Measurements from ENCODE around the gene JMJD6. TPM values are rescaled to one million over a fixed set of nuclear protein-coding genes. Genes with fewer than 3 reads are reported as not detected.

Gene JMJD6
- total and polyA plus RNA-seq, 9 of the 15 experiments (the other 6 are each of a cell fraction or from before 2014, with no cell fraction given) = 2.5 to 52.3 (median 36.3) TPM

DNA sequence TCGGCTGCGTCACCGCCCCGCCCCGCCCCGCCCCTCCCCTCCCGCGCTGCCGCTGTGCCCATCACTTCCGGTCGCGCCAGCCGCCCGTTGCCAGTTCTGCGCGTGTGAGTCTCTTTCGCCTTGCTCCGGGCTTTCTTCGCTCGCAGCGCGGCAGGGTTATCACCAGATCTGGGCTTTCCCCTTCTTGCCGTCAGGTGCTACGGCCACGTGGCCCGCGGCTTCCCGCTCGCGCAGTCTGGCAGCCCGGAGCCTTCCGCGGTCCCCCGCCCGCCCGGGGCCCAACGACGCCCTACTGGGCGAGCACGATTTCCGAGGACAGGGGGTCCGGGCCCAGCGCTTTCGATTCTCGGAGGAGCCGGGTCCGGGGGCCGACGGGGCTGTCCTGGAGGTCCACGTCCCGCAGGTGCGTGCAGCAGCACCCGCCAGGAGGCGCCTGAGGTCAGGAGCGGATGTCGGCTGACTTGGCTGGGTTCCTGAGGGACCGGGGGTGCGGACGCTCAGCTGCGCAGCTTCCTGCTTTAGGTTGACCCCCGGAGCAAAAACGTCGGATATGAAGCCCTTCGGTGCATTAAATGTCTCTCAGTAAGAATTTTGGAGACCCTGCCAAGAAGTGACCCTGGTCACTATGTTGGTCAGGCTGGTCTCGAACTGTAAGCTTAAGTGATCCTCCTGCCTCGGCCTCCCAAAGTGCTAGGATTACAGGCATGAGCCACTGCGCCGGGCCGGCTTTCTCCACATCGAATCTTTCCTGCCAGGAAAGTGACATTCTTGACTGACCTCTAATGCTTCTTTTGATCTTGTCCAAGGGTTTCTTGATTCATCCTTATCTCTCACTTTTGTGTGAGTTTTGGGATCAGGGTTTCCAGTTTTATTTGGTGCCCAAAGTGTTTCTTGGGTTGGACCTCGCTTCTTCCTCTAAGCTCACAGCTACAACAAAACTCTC, 641 bp upstream of the JMJD6 start, which contains the start of gene METTL23 (continued):
- TF ChIP-seq, protein P1, sequence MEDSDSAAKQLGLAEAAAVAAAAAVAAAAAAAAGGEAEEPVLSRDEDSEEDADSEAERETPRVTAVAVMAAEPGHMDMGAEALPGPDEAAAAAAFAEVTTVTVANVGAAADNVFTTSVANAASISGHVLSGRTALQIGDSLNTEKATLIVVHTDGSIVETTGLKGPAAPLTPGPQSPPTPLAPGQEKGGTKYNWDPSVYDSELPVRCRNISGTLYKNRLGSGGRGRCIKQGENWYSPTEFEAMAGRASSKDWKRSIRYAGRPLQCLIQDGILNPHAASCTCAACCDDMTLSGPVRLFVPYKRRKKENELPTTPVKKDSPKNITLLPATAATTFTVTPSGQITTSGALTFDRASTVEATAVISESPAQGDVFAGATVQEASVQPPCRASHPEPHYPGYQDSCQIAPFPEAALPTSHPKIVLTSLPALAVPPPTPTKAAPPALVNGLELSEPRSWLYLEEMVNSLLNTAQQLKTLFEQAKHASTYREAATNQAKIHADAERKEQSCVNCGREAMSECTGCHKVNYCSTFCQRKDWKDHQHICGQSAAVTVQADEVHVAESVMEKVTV (CRISPR knock-in tag; IDR thresholded peaks at IDR 0.05) = 0 out of 2 replicates have a peak, but pooled peaks have one; percentile 30
- no peak; the same call in 1 of the 2 replicates for TF ChIP-seq CHD2 (IDR thresholded peaks at IDR 0.05; ENCODE audit: low read depth, low read length)
- peak; percentile 41 for TF ChIP-seq ESRRA (IDR thresholded peaks at IDR 0.05; ENCODE audit: borderline replicate concordance, low read depth)
- TF ChIP-seq, protein P2, sequence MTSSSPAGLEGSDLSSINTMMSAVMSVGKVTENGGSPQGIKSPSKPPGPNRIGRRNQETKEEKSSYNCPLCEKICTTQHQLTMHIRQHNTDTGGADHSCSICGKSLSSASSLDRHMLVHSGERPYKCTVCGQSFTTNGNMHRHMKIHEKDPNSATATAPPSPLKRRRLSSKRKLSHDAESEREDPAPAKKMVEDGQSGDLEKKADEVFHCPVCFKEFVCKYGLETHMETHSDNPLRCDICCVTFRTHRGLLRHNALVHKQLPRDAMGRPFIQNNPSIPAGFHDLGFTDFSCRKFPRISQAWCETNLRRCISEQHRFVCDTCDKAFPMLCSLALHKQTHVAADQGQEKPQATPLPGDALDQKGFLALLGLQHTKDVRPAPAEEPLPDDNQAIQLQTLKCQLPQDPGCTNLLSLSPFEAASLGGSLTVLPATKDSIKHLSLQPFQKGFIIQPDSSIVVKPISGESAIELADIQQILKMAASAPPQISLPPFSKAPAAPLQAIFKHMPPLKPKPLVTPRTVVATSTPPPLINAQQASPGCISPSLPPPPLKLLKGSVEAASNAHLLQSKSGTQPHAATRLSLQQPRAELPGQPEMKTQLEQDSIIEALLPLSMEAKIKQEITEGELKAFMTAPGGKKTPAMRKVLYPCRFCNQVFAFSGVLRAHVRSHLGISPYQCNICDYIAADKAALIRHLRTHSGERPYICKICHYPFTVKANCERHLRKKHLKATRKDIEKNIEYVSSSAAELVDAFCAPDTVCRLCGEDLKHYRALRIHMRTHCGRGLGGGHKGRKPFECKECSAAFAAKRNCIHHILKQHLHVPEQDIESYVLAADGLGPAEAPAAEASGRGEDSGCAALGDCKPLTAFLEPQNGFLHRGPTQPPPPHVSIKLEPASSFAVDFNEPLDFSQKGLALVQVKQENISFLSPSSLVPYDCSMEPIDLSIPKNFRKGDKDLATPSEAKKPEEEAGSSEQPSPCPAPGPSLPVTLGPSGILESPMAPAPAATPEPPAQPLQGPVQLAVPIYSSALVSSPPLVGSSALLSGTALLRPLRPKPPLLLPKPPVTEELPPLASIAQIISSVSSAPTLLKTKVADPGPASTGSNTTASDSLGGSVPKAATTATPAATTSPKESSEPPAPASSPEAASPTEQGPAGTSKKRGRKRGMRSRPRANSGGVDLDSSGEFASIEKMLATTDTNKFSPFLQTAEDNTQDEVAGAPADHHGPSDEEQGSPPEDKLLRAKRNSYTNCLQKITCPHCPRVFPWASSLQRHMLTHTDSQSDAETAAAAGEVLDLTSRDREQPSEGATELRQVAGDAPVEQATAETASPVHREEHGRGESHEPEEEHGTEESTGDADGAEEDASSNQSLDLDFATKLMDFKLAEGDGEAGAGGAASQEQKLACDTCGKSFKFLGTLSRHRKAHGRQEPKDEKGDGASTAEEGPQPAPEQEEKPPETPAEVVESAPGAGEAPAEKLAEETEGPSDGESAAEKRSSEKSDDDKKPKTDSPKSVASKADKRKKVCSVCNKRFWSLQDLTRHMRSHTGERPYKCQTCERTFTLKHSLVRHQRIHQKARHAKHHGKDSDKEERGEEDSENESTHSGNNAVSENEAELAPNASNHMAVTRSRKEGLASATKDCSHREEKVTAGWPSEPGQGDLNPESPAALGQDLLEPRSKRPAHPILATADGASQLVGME (CRISPR knock-in tag; IDR thresholded peaks at IDR 0.05) = no peak
- TF ChIP-seq ETV5 (CRISPR knock-in tag; IDR thresholded peaks at IDR 0.05; ENCODE audit: low read depth) = peak; percentile 93
- TF ChIP-seq PHF8 (IDR thresholded peaks at IDR 0.05; ENCODE audit: borderline replicate concordance, low read length) = peak; percentile 69; the same call in 1 of the 2 replicates
- no peak for TF ChIP-seq SLC30A9 (CRISPR knock-in tag; IDR thresholded peaks at IDR 0.05)
- peak; percentile 13; the same call in 1 of the 2 replicates for TF ChIP-seq FOXM1 (IDR thresholded peaks at IDR 0.05; ENCODE audit: low read depth)
- TF ChIP-seq FOXM1 (CRISPR knock-in tag; IDR thresholded peaks at IDR 0.05; ENCODE audit: low read depth) = no peak
- TF ChIP-seq SIX5 (IDR thresholded peaks at IDR 0.05; ENCODE audit: borderline replicate concordance in 1 of 2, insufficient read depth in 1 of 2, low read depth in 1 of 2, low read length in 2 of 2) = no peak
- TF ChIP-seq KDM4B (IDR thresholded peaks at IDR 0.05; ENCODE audit: borderline replicate concordance in 2 of 2, low read depth in 1 of 2) = no peak
- TF ChIP-seq, protein P3, sequence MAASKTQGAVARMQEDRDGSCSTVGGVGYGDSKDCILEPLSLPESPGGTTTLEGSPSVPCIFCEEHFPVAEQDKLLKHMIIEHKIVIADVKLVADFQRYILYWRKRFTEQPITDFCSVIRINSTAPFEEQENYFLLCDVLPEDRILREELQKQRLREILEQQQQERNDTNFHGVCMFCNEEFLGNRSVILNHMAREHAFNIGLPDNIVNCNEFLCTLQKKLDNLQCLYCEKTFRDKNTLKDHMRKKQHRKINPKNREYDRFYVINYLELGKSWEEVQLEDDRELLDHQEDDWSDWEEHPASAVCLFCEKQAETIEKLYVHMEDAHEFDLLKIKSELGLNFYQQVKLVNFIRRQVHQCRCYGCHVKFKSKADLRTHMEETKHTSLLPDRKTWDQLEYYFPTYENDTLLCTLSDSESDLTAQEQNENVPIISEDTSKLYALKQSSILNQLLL (CRISPR knock-in tag; IDR thresholded peaks at IDR 0.05; ENCODE audit: borderline replicate concordance) = no peak
- no peak for TF ChIP-seq FOXA1 (IDR thresholded peaks at IDR 0.05; ENCODE audit: borderline replicate concordance)
- TF ChIP-seq ZBTB1 (CRISPR knock-in tag; IDR thresholded peaks at IDR 0.05; ENCODE audit: borderline replicate concordance, low read depth) = 0 out of 2 replicates have a peak, but pooled peaks have one; percentile 28
- TF ChIP-seq ZNF695 (CRISPR knock-in tag; IDR thresholded peaks at IDR 0.05) = no peak
- no peak for TF ChIP-seq ZNF347 (CRISPR knock-in tag; IDR thresholded peaks at IDR 0.05; ENCODE audit: low read depth)
- peak; percentile 89 for TF ChIP-seq GABPB1 (CRISPR knock-in tag; IDR thresholded peaks at IDR 0.05)
